ENCODE data around the gene VTI1A.

Gene VTI1A

GRCh38 chr10:112752288-112752687, 305.3 kb downstream of the VTI1A start:
- peaks cover 7% of the 10 kb centered on the region for H3K4me1 ChIP-seq (ENCODE audit: control insufficient read depth, insufficient read depth, low read length, poor library complexity, severe bottlenecking)
- no peak overlapping the region for H3K27ac ChIP-seq (ENCODE audit: low read depth, low read length, severe bottlenecking)
- WGBS, 2 experiments (ENCODE audit: insufficient coverage in 2 of 2): 91 to 100% methylated on average over 2 to 3 of the region's 3 CpGs
- no peaks in the 10 kb centered on the region for H3K9me3 ChIP-seq (ENCODE audit: control insufficient read depth, low read length)
- H3K4me3 ChIP-seq (ENCODE audit: extremely low read depth, insufficient read depth, low read length, poor library complexity, severe bottlenecking): no peak overlapping the region
- H3K36me3 ChIP-seq (ENCODE audit: control insufficient read depth, insufficient read depth, low read length): no peaks in the 10 kb centered on the region

GRCh38 chr10:112753961-112754411, 307.0 kb downstream of the VTI1A start:
- WGBS, 2 experiments (ENCODE audit: insufficient coverage in 2 of 2): 89 to 90% methylated on average over 7 to 8 of the region's 10 CpGs

GRCh38 chr10:112755446-112756234, 308.6 kb downstream of the VTI1A start:
- no peaks in the 10 kb centered on the region for H3K9me3 ChIP-seq (ENCODE audit: control insufficient read depth, low read length)
- peaks cover 7% of the 10 kb centered on the region for H3K4me1 ChIP-seq (ENCODE audit: control insufficient read depth, insufficient read depth, low read length, poor library complexity, severe bottlenecking)
- 88 to 94% methylated on average over 7 to 9 of the region's 12 CpGs for WGBS, 2 experiments (ENCODE audit: insufficient coverage in 2 of 2)
- H3K27ac ChIP-seq (ENCODE audit: low read depth, low read length, severe bottlenecking): peak overlapping the region; percentile 10
- no peak overlapping the region for H3K4me3 ChIP-seq (ENCODE audit: extremely low read depth, insufficient read depth, low read length, poor library complexity, severe bottlenecking)
- peaks cover 6% of the 10 kb centered on the region for H3K36me3 ChIP-seq (ENCODE audit: control insufficient read depth, insufficient read depth, low read length)

More at GRCh38 chr10:112753961-112754411, 307.0 kb downstream of the VTI1A start:
- no peaks in the 10 kb centered on the region for H3K36me3 ChIP-seq (ENCODE audit: control insufficient read depth, insufficient read depth, low read length)
- H3K4me1 ChIP-seq (ENCODE audit: control insufficient read depth, insufficient read depth, low read length, poor library complexity, severe bottlenecking): peaks cover 7% of the 10 kb centered on the region
- no peaks in the 10 kb centered on the region for H3K9me3 ChIP-seq (ENCODE audit: control insufficient read depth, low read length)
- no peak overlapping the region for H3K4me3 ChIP-seq (ENCODE audit: extremely low read depth, insufficient read depth, low read length, poor library complexity, severe bottlenecking)
- no peak overlapping the region for H3K27ac ChIP-seq (ENCODE audit: low read depth, low read length, severe bottlenecking)

- WGBS, 2 experiments (ENCODE audit: insufficient coverage in 2 of 2): 88 to 90% methylated on average over 5 to 6 of the region's 7 CpGs
Measured at GRCh38 chr10:112756235-112756527, 309.2 kb downstream of the VTI1A start.

GRCh38 chr10:112758961-112759360, 311.9 kb downstream of the VTI1A start:
- Histone ChIP-seq H3K4me1 (ENCODE audit: control insufficient read depth, insufficient read depth, low read length, poor library complexity, severe bottlenecking) (peaks cover 7% of the 10 kb centered on the region), H3K4me3 (ENCODE audit: extremely low read depth, insufficient read depth, low read length, poor library complexity, severe bottlenecking) (no peak overlapping the region), H3K9me3 (ENCODE audit: control insufficient read depth, low read length) (no peaks in the 10 kb centered on the region), H3K36me3 (ENCODE audit: control insufficient read depth, insufficient read depth, low read length) (peaks cover 6% of the 10 kb centered on the region), H3K27ac (ENCODE audit: low read depth, low read length, severe bottlenecking) (no peak overlapping the region)
- 71 to 100% methylated on average over 1 of the region's 2 CpGs for WGBS, 2 experiments (ENCODE audit: insufficient coverage in 2 of 2)

More at GRCh38 chr10:112756235-112756527, 309.2 kb downstream of the VTI1A start:
- Histone ChIP-seq H3K4me3 (ENCODE audit: extremely low read depth, insufficient read depth, low read length, poor library complexity, severe bottlenecking) (no peak overlapping the region), H3K27ac (ENCODE audit: low read depth, low read length, severe bottlenecking) (no peak overlapping the region), H3K9me3 (ENCODE audit: control insufficient read depth, low read length) (no peaks in the 10 kb centered on the region), H3K36me3 (ENCODE audit: control insufficient read depth, insufficient read depth, low read length) (peaks cover 6% of the 10 kb centered on the region), H3K4me1 (ENCODE audit: control insufficient read depth, insufficient read depth, low read length, poor library complexity, severe bottlenecking) (peaks cover 7% of the 10 kb centered on the region)

GRCh38 chr10:112759496-112759895, 312.5 kb downstream of the VTI1A start:
- Histone ChIP-seq H3K36me3 (ENCODE audit: control insufficient read depth, insufficient read depth, low read length) (peaks cover 6% of the 10 kb centered on the region), H3K4me3 (ENCODE audit: extremely low read depth, insufficient read depth, low read length, poor library complexity, severe bottlenecking) (no peak overlapping the region)

GRCh38 chr10:112761256-112761655, 314.2 kb downstream of the VTI1A start:
- peaks cover 6% of the 10 kb centered on the region for H3K36me3 ChIP-seq (ENCODE audit: control insufficient read depth, insufficient read depth, low read length)
- no peaks in the 10 kb centered on the region for H3K9me3 ChIP-seq (ENCODE audit: control insufficient read depth, low read length)
- H3K4me1 ChIP-seq (ENCODE audit: control insufficient read depth, insufficient read depth, low read length, poor library complexity, severe bottlenecking): peaks cover 1% of the 10 kb centered on the region
- no CpG with 5 or more reads among the region's 3 CpGs for WGBS, 2 experiments (ENCODE audit: insufficient coverage in 2 of 2)
- no peak overlapping the region for H3K4me3 ChIP-seq (ENCODE audit: extremely low read depth, insufficient read depth, low read length, poor library complexity, severe bottlenecking)
- no peak overlapping the region for H3K27ac ChIP-seq (ENCODE audit: low read depth, low read length, severe bottlenecking)

More at GRCh38 chr10:112759496-112759895, 312.5 kb downstream of the VTI1A start:
- H3K4me1 ChIP-seq (ENCODE audit: control insufficient read depth, insufficient read depth, low read length, poor library complexity, severe bottlenecking): peaks cover 7% of the 10 kb centered on the region
- WGBS, 2 experiments (ENCODE audit: insufficient coverage in 2 of 2): 87 to 96% methylated on average over 5 to 6 of the region's 7 CpGs
- no peak overlapping the region for H3K27ac ChIP-seq (ENCODE audit: low read depth, low read length, severe bottlenecking)
- H3K9me3 ChIP-seq (ENCODE audit: control insufficient read depth, low read length): no peaks in the 10 kb centered on the region

- WGBS, 2 experiments (ENCODE audit: insufficient coverage in 2 of 2): 95 to 98% methylated on average over 6 of the region's 11 CpGs
- Histone ChIP-seq H3K9me3 (ENCODE audit: control insufficient read depth, low read length) (no peaks in the 10 kb centered on the region), H3K4me3 (ENCODE audit: extremely low read depth, insufficient read depth, low read length, poor library complexity, severe bottlenecking) (no peak overlapping the region), H3K36me3 (ENCODE audit: control insufficient read depth, insufficient read depth, low read length) (peaks cover 6% of the 10 kb centered on the region), H3K4me1 (ENCODE audit: control insufficient read depth, insufficient read depth, low read length, poor library complexity, severe bottlenecking) (no peaks in the 10 kb centered on the region), H3K27ac (ENCODE audit: low read depth, low read length, severe bottlenecking) (no peak overlapping the region)
Measured at GRCh38 chr10:112763916-112764520, 317.0 kb downstream of the VTI1A start.

GRCh38 chr10:112765717-112766235, 318.8 kb downstream of the VTI1A start:
- Histone ChIP-seq H3K9me3 (ENCODE audit: control insufficient read depth, low read length) (no peaks in the 10 kb centered on the region), H3K4me1 (ENCODE audit: control insufficient read depth, insufficient read depth, low read length, poor library complexity, severe bottlenecking) (no peaks in the 10 kb centered on the region), H3K4me3 (ENCODE audit: extremely low read depth, insufficient read depth, low read length, poor library complexity, severe bottlenecking) (no peak overlapping the region), H3K27ac (ENCODE audit: low read depth, low read length, severe bottlenecking) (no peak overlapping the region), H3K36me3 (ENCODE audit: control insufficient read depth, insufficient read depth, low read length) (no peaks in the 10 kb centered on the region)
- WGBS, 2 experiments (ENCODE audit: insufficient coverage in 2 of 2): 91 to 92% methylated on average over 2 to 5 of the region's 5 CpGs

- Histone ChIP-seq H3K4me1 (ENCODE audit: control insufficient read depth, insufficient read depth, low read length, poor library complexity, severe bottlenecking) (no peaks in the 10 kb centered on the region), H3K4me3 (ENCODE audit: extremely low read depth, insufficient read depth, low read length, poor library complexity, severe bottlenecking) (no peak overlapping the region), H3K27ac (ENCODE audit: low read depth, low read length, severe bottlenecking) (no peak overlapping the region), H3K9me3 (ENCODE audit: control insufficient read depth, low read length) (no peaks in the 10 kb centered on the region), H3K36me3 (ENCODE audit: control insufficient read depth, insufficient read depth, low read length) (peaks cover 3% of the 10 kb centered on the region)
- no CpG with 5 or more reads among the region's 2 CpGs for WGBS, 2 experiments (ENCODE audit: insufficient coverage in 2 of 2)
Measured at GRCh38 chr10:112766636-112767035, 319.6 kb downstream of the VTI1A start.

GRCh38 chr10:112767156-112767555, 320.1 kb downstream of the VTI1A start:
- Histone ChIP-seq H3K27ac (ENCODE audit: low read depth, low read length, severe bottlenecking) (no peak overlapping the region), H3K4me1 (ENCODE audit: control insufficient read depth, insufficient read depth, low read length, poor library complexity, severe bottlenecking) (no peaks in the 10 kb centered on the region), H3K4me3 (ENCODE audit: extremely low read depth, insufficient read depth, low read length, poor library complexity, severe bottlenecking) (no peak overlapping the region), H3K36me3 (ENCODE audit: control insufficient read depth, insufficient read depth, low read length) (peaks cover 6% of the 10 kb centered on the region), H3K9me3 (ENCODE audit: control insufficient read depth, low read length) (no peaks in the 10 kb centered on the region)
- WGBS, 2 experiments (ENCODE audit: insufficient coverage in 2 of 2): 86 to 100% methylated on average over 1 of the region's 2 CpGs

All from mesodermal cell (in vitro differentiated cells).